ENCODE data around the gene TBL3.

Gene TBL3

DNA sequence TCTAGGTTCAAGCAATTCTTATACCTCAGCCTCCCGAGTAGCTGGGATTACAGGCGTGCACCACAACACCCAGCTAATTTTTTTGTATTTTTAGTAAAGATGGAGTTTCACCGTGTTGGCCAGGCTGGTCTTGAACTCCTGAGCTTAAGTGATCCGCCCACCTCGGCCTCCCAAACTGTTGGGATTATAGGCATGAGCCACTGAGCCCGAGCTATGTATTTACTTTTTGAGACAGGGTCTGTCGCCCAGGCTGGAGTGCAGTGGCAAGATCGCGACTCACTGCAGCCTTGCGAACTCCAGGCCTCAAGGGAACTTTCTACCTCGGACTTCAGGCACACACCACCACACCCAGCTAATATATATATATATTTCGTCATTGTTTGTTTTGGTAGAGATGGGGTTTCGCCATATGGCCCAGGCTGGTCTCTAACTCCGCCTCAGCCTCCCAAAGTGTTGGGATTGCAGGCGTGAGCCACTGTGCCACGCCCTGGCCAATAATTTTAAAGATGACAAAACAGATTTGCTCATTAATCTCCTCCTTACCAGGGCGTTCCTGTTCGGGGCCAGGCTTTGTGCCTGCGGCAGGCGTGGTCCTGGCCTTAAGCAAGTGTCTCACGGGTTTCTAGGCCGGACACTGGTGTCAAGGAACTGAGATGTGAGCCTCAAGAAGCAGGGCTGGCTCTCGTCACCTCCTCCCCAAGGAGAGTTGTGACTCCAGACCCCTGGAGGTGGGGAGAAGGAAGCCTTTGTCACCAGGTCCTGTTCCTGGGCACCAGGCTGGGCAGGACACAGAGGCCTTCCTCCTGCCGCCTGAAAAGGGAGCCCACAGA lies 43.5 kb downstream of the TBL3 start:
- CTCF ChIA-PET = interaction anchor here (0.6 to 1.8 kb wide), 7 partner anchors 11 to 139 kb away, joined by 3 to 8 read pairs (median 3); partner anchors contain the start of genes NTHL1 and TSC2
- TF ChIP-seq PATZ1 (tag by site-specific recombination; IDR thresholded peaks at IDR 0.05) (peak; percentile 59; the same call in 1 of the 2 replicates), ZNF48 (tag by site-specific recombination; IDR thresholded peaks at IDR 0.05) (no peak), ZNF629 (tag by site-specific recombination; IDR thresholded peaks at IDR 0.05) (peak; percentile 85), ZNF398 (tag by site-specific recombination; IDR thresholded peaks at IDR 0.05) (no peak), ZNF473 (tag by site-specific recombination; IDR thresholded peaks at IDR 0.05) (no peak), ZNF645 (tag by site-specific recombination; IDR thresholded peaks at IDR 0.05) (no peak), ZSCAN16 (tag by site-specific recombination; IDR thresholded peaks at IDR 0.05) (no peak), ZNF704 (tag by site-specific recombination; IDR thresholded peaks at IDR 0.05) (no peak), ZNF324 (tag by site-specific recombination; IDR thresholded peaks at IDR 0.05) (0 out of 2 replicates have a peak, but pooled peaks have one; percentile 60), ZNF510 (tag by site-specific recombination; IDR thresholded peaks at IDR 0.05; ENCODE audit: insufficient replicate concordance) (no peak), OSR2 (tag by site-specific recombination; IDR thresholded peaks at IDR 0.05) (peak; percentile 62), MYNN (tag by site-specific recombination; IDR thresholded peaks at IDR 0.05; ENCODE audit: borderline replicate concordance) (no peak), ZNF350 (tag by site-specific recombination; IDR thresholded peaks at IDR 0.05) (no peak), ZBTB1 (tag by site-specific recombination; IDR thresholded peaks at IDR 0.05) (no peak), ZNF707 (tag by site-specific recombination; IDR thresholded peaks at IDR 0.05) (no peak), IKZF3 (tag by site-specific recombination; IDR thresholded peaks at IDR 0.05) (peak; percentile 80), ZNF239 (tag by site-specific recombination; IDR thresholded peaks at IDR 0.05) (no peak), ZNF501 (tag by site-specific recombination; IDR thresholded peaks at IDR 0.05) (no peak), ZNF155 (tag by site-specific recombination; IDR thresholded peaks at IDR 0.05) (no peak), ZNF26 (tag by site-specific recombination; IDR thresholded peaks at IDR 0.05) (no peak), ATF2 (tag by site-specific recombination; IDR thresholded peaks at IDR 0.05; ENCODE audit: low read depth) (peak; percentile 86), SP2 (tag by site-specific recombination; IDR thresholded peaks at IDR 0.05) (peak; percentile 72), ZNF335 (tag by site-specific recombination; conservative IDR thresholded peaks at IDR 0.05) (peak; percentile 77), ZNF514 (tag by site-specific recombination; IDR thresholded peaks at IDR 0.05) (no peak), SP7 (tag by site-specific recombination; IDR thresholded peaks at IDR 0.05) (peak; percentile 59), BCL11A (tag by site-specific recombination; IDR thresholded peaks at IDR 0.05; ENCODE audit: low read depth) (no peak)
- TF ChIP-seq, protein P1, sequence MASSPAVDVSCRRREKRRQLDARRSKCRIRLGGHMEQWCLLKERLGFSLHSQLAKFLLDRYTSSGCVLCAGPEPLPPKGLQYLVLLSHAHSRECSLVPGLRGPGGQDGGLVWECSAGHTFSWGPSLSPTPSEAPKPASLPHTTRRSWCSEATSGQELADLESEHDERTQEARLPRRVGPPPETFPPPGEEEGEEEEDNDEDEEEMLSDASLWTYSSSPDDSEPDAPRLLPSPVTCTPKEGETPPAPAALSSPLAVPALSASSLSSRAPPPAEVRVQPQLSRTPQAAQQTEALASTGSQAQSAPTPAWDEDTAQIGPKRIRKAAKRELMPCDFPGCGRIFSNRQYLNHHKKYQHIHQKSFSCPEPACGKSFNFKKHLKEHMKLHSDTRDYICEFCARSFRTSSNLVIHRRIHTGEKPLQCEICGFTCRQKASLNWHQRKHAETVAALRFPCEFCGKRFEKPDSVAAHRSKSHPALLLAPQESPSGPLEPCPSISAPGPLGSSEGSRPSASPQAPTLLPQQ (tag by site-specific recombination; IDR thresholded peaks at IDR 0.05) = peak; percentile 54

More for the DNA sequence above, 43.5 kb downstream of the TBL3 start:
- POLR2A ChIA-PET = interaction anchor here (0.5 to 2.4 kb wide), 2 partner anchors 12 to 140 kb away, joined by 3 to 20 read pairs; partner anchors contain the start of genes NHERF2 and TRAF7
- peak overlapping the region; percentile 79 for H3K27ac ChIP-seq (ENCODE audit: extremely low read depth, low read depth, low read length)
- H3K4me3 ChIP-seq (ENCODE audit: low read depth, low read length) = no peak overlapping the region
- peaks cover 8% of the 10 kb centered on the region for H3K4me1 ChIP-seq (ENCODE audit: control insufficient read depth, insufficient read depth, low read length)
- no peaks in the 10 kb centered on the region for H3K36me3 ChIP-seq (ENCODE audit: control insufficient read depth in 2 of 2, insufficient read depth in 1 of 2, low read length in 2 of 2)
- H3K9me3 ChIP-seq (ENCODE audit: control insufficient read depth, insufficient read depth, low read depth, low read length) = no peaks in the 10 kb centered on the region

Data from HEK293 (cell line).